GM12891 (cell line): ENCODE results near the gene LIMA1.

ENCODE experiments used
- POLR2A ChIP-seq: IDR thresholded peaks from 2 replicates; pipeline ENCODE4 v1.6.1; 2011; ENCODE audit warnings: low read depth, low read length, control low read depth
- POLR2AphosphoS5 ChIP-seq: IDR thresholded peaks from 2 replicates; pipeline ENCODE4 v1.6.1; 2011; ENCODE audit warnings: low read depth, low read length, control low read depth
- TAF1 ChIP-seq: IDR thresholded peaks from 2 replicates; pipeline ENCODE4 v1.6.1; 2011; ENCODE audit warnings: low read depth, low read length, control low read depth

GRCh38 chr12:50257236-50258166, 25.8 kb downstream of the LIMA1 start:
- TF ChIP-seq TAF1 (no peak), POLR2AphosphoS5 (no peak), POLR2A (no peak)
